ENCODE data around the gene CALR. TPM values are rescaled to one million over a fixed set of nuclear protein-coding genes. Genes with fewer than 3 reads are reported as not detected.

CALR gene
- total and polyA plus RNA-seq, 9 of the 15 experiments (the other 6 are each of a cell fraction or from before 2014, with no cell fraction given) = 126 to 811 (median 642) TPM

DNA sequence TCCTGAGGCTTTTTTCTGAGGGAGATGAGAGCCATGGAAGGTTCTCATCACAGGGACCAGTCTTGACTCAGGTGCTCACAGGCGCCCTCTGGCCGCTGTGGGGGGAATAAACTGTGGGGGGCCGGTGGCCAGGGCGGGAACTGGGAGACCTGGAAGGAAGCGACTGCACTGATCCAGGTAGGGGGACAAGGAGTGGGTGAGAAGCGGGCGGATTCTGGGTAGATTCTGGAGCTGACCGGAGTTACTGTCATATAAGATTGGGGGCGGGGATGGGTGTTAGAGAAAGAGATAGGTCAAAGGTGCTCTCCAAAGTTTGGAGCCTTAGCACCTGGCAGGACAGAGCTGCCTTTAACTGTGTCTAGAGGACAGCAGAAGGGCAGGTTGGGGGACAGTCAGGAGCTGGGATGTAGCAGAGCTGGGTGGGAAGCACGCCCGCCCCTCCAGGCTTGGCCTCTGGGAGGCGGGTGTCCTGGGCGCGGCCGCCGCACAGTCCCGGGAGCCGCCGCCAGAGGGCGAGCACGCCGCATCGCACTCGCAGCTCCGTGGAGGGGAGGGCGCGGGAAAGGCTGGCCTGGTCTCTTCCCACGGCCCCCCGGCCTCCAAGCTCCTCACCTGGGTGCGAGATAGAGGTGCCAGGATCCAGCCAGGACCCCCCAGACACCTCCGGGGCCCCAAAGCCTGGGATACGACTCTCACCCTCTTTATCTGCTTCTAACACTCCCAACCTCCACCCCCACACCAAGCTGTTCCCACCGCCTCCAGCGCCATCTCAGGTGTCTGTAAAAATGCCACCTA, 26.8 kb downstream of the CALR start (continued):
- TF ChIP-seq ZNF830 (CRISPR knock-in tag; IDR thresholded peaks at IDR 0.05) (no peak), POLR2G (IDR thresholded peaks at IDR 0.05; ENCODE audit: low read depth, low read length) (peak; percentile 78)
- TF ChIP-seq, protein P1, sequence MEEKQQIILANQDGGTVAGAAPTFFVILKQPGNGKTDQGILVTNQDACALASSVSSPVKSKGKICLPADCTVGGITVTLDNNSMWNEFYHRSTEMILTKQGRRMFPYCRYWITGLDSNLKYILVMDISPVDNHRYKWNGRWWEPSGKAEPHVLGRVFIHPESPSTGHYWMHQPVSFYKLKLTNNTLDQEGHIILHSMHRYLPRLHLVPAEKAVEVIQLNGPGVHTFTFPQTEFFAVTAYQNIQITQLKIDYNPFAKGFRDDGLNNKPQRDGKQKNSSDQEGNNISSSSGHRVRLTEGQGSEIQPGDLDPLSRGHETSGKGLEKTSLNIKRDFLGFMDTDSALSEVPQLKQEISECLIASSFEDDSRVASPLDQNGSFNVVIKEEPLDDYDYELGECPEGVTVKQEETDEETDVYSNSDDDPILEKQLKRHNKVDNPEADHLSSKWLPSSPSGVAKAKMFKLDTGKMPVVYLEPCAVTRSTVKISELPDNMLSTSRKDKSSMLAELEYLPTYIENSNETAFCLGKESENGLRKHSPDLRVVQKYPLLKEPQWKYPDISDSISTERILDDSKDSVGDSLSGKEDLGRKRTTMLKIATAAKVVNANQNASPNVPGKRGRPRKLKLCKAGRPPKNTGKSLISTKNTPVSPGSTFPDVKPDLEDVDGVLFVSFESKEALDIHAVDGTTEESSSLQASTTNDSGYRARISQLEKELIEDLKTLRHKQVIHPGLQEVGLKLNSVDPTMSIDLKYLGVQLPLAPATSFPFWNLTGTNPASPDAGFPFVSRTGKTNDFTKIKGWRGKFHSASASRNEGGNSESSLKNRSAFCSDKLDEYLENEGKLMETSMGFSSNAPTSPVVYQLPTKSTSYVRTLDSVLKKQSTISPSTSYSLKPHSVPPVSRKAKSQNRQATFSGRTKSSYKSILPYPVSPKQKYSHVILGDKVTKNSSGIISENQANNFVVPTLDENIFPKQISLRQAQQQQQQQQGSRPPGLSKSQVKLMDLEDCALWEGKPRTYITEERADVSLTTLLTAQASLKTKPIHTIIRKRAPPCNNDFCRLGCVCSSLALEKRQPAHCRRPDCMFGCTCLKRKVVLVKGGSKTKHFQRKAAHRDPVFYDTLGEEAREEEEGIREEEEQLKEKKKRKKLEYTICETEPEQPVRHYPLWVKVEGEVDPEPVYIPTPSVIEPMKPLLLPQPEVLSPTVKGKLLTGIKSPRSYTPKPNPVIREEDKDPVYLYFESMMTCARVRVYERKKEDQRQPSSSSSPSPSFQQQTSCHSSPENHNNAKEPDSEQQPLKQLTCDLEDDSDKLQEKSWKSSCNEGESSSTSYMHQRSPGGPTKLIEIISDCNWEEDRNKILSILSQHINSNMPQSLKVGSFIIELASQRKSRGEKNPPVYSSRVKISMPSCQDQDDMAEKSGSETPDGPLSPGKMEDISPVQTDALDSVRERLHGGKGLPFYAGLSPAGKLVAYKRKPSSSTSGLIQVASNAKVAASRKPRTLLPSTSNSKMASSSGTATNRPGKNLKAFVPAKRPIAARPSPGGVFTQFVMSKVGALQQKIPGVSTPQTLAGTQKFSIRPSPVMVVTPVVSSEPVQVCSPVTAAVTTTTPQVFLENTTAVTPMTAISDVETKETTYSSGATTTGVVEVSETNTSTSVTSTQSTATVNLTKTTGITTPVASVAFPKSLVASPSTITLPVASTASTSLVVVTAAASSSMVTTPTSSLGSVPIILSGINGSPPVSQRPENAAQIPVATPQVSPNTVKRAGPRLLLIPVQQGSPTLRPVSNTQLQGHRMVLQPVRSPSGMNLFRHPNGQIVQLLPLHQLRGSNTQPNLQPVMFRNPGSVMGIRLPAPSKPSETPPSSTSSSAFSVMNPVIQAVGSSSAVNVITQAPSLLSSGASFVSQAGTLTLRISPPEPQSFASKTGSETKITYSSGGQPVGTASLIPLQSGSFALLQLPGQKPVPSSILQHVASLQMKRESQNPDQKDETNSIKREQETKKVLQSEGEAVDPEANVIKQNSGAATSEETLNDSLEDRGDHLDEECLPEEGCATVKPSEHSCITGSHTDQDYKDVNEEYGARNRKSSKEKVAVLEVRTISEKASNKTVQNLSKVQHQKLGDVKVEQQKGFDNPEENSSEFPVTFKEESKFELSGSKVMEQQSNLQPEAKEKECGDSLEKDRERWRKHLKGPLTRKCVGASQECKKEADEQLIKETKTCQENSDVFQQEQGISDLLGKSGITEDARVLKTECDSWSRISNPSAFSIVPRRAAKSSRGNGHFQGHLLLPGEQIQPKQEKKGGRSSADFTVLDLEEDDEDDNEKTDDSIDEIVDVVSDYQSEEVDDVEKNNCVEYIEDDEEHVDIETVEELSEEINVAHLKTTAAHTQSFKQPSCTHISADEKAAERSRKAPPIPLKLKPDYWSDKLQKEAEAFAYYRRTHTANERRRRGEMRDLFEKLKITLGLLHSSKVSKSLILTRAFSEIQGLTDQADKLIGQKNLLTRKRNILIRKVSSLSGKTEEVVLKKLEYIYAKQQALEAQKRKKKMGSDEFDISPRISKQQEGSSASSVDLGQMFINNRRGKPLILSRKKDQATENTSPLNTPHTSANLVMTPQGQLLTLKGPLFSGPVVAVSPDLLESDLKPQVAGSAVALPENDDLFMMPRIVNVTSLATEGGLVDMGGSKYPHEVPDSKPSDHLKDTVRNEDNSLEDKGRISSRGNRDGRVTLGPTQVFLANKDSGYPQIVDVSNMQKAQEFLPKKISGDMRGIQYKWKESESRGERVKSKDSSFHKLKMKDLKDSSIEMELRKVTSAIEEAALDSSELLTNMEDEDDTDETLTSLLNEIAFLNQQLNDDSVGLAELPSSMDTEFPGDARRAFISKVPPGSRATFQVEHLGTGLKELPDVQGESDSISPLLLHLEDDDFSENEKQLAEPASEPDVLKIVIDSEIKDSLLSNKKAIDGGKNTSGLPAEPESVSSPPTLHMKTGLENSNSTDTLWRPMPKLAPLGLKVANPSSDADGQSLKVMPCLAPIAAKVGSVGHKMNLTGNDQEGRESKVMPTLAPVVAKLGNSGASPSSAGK (IDR thresholded peaks at IDR 0.05) = no peak
- TF ChIP-seq, protein P2, sequence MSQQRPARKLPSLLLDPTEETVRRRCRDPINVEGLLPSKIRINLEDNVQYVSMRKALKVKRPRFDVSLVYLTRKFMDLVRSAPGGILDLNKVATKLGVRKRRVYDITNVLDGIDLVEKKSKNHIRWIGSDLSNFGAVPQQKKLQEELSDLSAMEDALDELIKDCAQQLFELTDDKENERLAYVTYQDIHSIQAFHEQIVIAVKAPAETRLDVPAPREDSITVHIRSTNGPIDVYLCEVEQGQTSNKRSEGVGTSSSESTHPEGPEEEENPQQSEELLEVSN (IDR thresholded peaks at IDR 0.05; ENCODE audit: borderline replicate concordance in 1 of 2, extremely low read depth in 1 of 2, insufficient read depth in 1 of 2, insufficient read length in 1 of 2, low read depth in 1 of 2, low read length in 1 of 2, poor library complexity in 1 of 2, severe bottlenecking in 1 of 2) = peak; percentile 74 to 87
- TF ChIP-seq, protein P3, sequence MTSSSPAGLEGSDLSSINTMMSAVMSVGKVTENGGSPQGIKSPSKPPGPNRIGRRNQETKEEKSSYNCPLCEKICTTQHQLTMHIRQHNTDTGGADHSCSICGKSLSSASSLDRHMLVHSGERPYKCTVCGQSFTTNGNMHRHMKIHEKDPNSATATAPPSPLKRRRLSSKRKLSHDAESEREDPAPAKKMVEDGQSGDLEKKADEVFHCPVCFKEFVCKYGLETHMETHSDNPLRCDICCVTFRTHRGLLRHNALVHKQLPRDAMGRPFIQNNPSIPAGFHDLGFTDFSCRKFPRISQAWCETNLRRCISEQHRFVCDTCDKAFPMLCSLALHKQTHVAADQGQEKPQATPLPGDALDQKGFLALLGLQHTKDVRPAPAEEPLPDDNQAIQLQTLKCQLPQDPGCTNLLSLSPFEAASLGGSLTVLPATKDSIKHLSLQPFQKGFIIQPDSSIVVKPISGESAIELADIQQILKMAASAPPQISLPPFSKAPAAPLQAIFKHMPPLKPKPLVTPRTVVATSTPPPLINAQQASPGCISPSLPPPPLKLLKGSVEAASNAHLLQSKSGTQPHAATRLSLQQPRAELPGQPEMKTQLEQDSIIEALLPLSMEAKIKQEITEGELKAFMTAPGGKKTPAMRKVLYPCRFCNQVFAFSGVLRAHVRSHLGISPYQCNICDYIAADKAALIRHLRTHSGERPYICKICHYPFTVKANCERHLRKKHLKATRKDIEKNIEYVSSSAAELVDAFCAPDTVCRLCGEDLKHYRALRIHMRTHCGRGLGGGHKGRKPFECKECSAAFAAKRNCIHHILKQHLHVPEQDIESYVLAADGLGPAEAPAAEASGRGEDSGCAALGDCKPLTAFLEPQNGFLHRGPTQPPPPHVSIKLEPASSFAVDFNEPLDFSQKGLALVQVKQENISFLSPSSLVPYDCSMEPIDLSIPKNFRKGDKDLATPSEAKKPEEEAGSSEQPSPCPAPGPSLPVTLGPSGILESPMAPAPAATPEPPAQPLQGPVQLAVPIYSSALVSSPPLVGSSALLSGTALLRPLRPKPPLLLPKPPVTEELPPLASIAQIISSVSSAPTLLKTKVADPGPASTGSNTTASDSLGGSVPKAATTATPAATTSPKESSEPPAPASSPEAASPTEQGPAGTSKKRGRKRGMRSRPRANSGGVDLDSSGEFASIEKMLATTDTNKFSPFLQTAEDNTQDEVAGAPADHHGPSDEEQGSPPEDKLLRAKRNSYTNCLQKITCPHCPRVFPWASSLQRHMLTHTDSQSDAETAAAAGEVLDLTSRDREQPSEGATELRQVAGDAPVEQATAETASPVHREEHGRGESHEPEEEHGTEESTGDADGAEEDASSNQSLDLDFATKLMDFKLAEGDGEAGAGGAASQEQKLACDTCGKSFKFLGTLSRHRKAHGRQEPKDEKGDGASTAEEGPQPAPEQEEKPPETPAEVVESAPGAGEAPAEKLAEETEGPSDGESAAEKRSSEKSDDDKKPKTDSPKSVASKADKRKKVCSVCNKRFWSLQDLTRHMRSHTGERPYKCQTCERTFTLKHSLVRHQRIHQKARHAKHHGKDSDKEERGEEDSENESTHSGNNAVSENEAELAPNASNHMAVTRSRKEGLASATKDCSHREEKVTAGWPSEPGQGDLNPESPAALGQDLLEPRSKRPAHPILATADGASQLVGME (CRISPR knock-in tag; IDR thresholded peaks at IDR 0.05) = no peak
- TF ChIP-seq, protein P4, sequence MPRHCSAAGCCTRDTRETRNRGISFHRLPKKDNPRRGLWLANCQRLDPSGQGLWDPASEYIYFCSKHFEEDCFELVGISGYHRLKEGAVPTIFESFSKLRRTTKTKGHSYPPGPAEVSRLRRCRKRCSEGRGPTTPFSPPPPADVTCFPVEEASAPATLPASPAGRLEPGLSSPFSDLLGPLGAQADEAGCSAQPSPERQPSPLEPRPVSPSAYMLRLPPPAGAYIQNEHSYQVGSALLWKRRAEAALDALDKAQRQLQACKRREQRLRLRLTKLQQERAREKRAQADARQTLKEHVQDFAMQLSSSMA (CRISPR knock-in tag; IDR thresholded peaks at IDR 0.05) = no peak
